Transverse colon (tissue), 4 donors: Measurements from ENCODE around the gene IFNA5. TPM values are rescaled to one million over a fixed set of nuclear protein-coding genes. Genes with fewer than 3 reads are reported as not detected.

Source experiments
- DNase-seq: peaks from one replicate; pipeline ENCODE4 v3.0.0-alpha.2; 2019
- H3K27ac ChIP-seq, 4 donors: fragments of 200-600 bp; sonication (generic); 2 replicates each; pipeline ENCODE4 v1.5.1; 2016 to 2018; ENCODE audit warnings: inconsistent platforms in 4 of 4
- H3K27me3 ChIP-seq: fragments of 200-600 bp; sonication (generic); 2 replicates; pipeline ENCODE4 v1.5.1; 2017; ENCODE audit warnings: inconsistent platforms
- H3K36me3 ChIP-seq, 4 donors: fragments of 200-600 bp; sonication (generic); 2 replicates each; pipeline ENCODE4 v1.5.1; 2017 to 2019; ENCODE audit warnings: inconsistent platforms in 4 of 4
- H3K4me1 ChIP-seq, 4 donors: fragments of 200-600 bp; sonication (generic); 2 replicates each; pipeline ENCODE4 v1.5.1; 2017 to 2020; ENCODE audit warnings: inconsistent platforms in 4 of 4
- H3K4me3 ChIP-seq, 4 donors: fragments of 200-600 bp; sonication (generic); 1 replicate in 1 of 4; 2 replicates in 3 of 4; pipeline versions ENCODE4 v1.5.1 to v1.6.1; 2017 to 2019; ENCODE audit warnings: inconsistent platforms in 4 of 4
- H3K9me3 ChIP-seq, 2 donors: fragments of 200-600 bp; sonication (generic); 2 replicates each; pipeline ENCODE4 v1.5.1; 2017 to 2019; ENCODE audit warnings: inconsistent platforms in 2 of 2
- EP300 ChIP-seq: sonication (generic); formaldehyde crosslinking; IDR thresholded peaks from one replicate; pipeline ENCODE4 v1.6.1; 2017; ENCODE audit warnings: antibody characterized with exemption, low read depth
- POLR2A ChIP-seq: fragments of 450-650 bp; IDR thresholded peaks from one replicate; pipeline ENCODE4 v1.6.1; 2016; ENCODE audit warnings: antibody characterized with exemption, mild to moderate bottlenecking, moderate library complexity
- POLR2AphosphoS5 ChIP-seq, 3 donors: sonication (generic); formaldehyde crosslinking; IDR thresholded peaks; one replicate each; pipeline ENCODE4 v1.6.1; 2016; ENCODE audit warnings: antibody characterized with exemption in 3 of 3
- WGBS, 2 donors: methylation state at CpG; one replicate each; pipeline ENCODE4 v1.1.5; 2018; ENCODE audit warnings: low coverage in 1 of 2; 5-methylcytosine and 5-hydroxymethylcytosine counted together
- in situ Hi-C, 4 donors: fragments of 200-750 bp; cut with MboI; loops; one replicate each; pipeline versions ENCODE4 v1.15.0 to v1.15.1; 2017; ENCODE audit warnings: low sequenced_read_pairs in 3 of 4, low pct_ligation_motif_present in 1 of 4, low pct_unique_long_range_greater_than_20kb in 1 of 4
- intact Hi-C: fragments of 100-400 bp; cut with DNase I; formaldehyde crosslinking; loops from one replicate; pipeline ENCODE4 v1.15.1; 2023; ENCODE audit warnings: low total_unique reads
- total RNA-seq, 4 donors: library from RNA; depleted of rRNA; stranded (reverse); fragments of >200 nt; gene quantifications; one replicate each; pipeline ENCODE4 v1.1.0, GENCODE V29; 2016
- TF ChIP-seq, protein P1 (sequence below), 5 experiments: fragments of 200-600 bp in 3 of 5; fragments of 450-650 bp in 2 of 5; sonication (generic) in 3 of 5; IDR thresholded peaks; 1 replicate in 2 of 5; 2 replicates in 3 of 5; pipeline ENCODE4 v1.5.1; 2016 to 2017; ENCODE audit warnings: antibody characterized with exemption in 5 of 5, inconsistent platforms in 3 of 5, mild to moderate bottlenecking in 2 of 5, moderate library complexity in 1 of 5

Gene IFNA5
- total RNA-seq, 4 donors from 2014 or later = not detected

DNA sequence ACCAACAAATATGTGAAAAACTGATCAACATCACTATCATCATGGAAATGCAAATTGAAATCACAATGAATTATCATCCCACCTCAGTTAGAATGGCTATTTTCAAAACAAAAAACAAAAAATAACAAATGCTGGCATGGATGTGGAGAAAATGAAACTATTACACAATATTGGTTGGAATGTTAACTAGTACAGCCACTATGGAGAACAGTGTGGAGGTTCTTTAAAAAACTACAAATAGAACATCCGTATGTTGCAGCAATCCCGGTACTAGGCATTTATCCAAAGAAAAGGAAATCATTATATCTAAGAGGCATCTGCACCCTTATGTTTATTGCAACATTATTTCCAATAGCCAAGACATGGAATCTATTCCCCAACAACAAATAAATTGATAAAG is 9.0 kb upstream of the IFNA5 start:
- H3K27ac ChIP-seq = no peak overlapping the region
- H3K4me1 ChIP-seq = peaks cover 0 to 6% (median 0%) of the 10 kb centered on the region in 4 donors
- no peak for DNase-seq
- TF ChIP-seq EP300 = no peak
- no peak for TF ChIP-seq POLR2AphosphoS5 (IDR thresholded peaks at IDR 0.05)
- TF ChIP-seq, protein P1, sequence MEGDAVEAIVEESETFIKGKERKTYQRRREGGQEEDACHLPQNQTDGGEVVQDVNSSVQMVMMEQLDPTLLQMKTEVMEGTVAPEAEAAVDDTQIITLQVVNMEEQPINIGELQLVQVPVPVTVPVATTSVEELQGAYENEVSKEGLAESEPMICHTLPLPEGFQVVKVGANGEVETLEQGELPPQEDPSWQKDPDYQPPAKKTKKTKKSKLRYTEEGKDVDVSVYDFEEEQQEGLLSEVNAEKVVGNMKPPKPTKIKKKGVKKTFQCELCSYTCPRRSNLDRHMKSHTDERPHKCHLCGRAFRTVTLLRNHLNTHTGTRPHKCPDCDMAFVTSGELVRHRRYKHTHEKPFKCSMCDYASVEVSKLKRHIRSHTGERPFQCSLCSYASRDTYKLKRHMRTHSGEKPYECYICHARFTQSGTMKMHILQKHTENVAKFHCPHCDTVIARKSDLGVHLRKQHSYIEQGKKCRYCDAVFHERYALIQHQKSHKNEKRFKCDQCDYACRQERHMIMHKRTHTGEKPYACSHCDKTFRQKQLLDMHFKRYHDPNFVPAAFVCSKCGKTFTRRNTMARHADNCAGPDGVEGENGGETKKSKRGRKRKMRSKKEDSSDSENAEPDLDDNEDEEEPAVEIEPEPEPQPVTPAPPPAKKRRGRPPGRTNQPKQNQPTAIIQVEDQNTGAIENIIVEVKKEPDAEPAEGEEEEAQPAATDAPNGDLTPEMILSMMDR (IDR thresholded peaks at IDR 0.05) = no peak
- TF ChIP-seq POLR2A = no peak
- no peaks in the 10 kb centered on the region for H3K9me3 ChIP-seq
- in situ Hi-C loops = loop anchor here in 2 of 4 donors (25.0 kb wide), 2 partner anchors 123 to 473 kb away; partner anchors contain the start of gene IFNA1 (in 1 of the 2)
- intact Hi-C loops = no loop called here
- no peak overlapping the region for H3K4me3 ChIP-seq
- H3K27me3 ChIP-seq = peaks cover 11% of the 10 kb centered on the region
- no peaks in the 10 kb centered on the region for H3K36me3 ChIP-seq
- WGBS, 2 donors = 67 to 78% methylated on average over 2 of the region's 2 CpGs

DNA sequence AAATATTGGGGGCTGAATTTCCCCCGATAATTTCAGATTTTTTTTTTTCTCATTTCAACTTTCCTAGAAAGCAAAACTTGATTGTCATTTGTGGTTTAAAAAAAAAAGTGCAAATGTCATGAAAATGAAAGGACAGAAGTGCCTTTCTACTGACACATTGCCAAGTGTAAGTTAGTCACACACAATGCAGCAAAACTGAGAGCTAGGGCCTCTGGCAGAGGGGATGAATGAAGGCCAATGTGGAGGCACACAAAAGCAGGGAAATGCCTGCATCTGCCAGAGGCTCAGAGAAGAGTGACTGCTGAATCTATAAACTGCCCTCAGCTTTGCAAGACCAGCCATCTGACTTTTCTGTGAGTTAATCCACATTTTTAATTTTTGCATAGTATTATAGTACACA is 6.8 kb upstream of the IFNA5 start:
- H3K9me3 ChIP-seq = no peaks in the 10 kb centered on the region
- intact Hi-C loops = no loop called here
- in situ Hi-C loops = loop anchor here in 2 of 4 donors (25.0 kb wide), 2 partner anchors 125 to 475 kb away; partner anchors contain the start of gene IFNA1 (in 1 of the 2)
- H3K36me3 ChIP-seq = no peaks in the 10 kb centered on the region
- 58 to 81% methylated on average over 1 of the region's 1 CpG for WGBS, 2 donors
- H3K27me3 ChIP-seq = peaks cover 11% of the 10 kb centered on the region
- peaks cover 0 to 3% (median 0%) of the 10 kb centered on the region in 4 donors for H3K4me1 ChIP-seq
- H3K27ac ChIP-seq = no peak overlapping the region
- no peak overlapping the region for H3K4me3 ChIP-seq
- no peak for TF ChIP-seq POLR2AphosphoS5 (IDR thresholded peaks at IDR 0.05)
- no peak for TF ChIP-seq EP300
- TF ChIP-seq POLR2A = no peak
- TF ChIP-seq, protein P1 (IDR thresholded peaks at IDR 0.05) = no peak
- no peak for DNase-seq

DNA sequence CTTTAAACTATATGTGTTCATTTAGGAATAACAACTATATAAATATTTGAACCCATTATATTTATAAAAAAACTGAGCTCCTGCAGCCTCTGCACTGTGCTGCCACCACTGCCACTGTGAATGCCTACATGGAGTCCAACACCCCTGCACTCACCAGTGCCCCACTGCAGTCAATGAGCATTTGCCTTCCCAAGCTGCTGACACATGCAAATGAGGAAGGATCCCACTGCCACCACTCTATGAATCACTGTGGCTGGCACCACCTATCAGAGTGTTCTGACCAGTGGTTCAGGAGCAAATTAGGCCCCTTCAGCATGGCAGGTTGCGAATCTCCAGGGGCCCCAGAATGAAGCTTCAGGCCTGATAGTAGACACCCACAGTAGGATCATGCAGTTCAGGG is 9.1 kb downstream of the IFNA5 start:
- WGBS, 2 donors = 89% methylated on average over 1 of the region's 1 CpG; no CpG with 5 or more reads in 1 of the 2 donors
- no peaks in the 10 kb centered on the region for H3K4me1 ChIP-seq
- DNase-seq = no peak
- H3K36me3 ChIP-seq = no peaks in the 10 kb centered on the region
- in situ Hi-C loops (no loop called here), intact Hi-C loops (no loop called here)
- H3K9me3 ChIP-seq = no peaks in the 10 kb centered on the region
- H3K4me3 ChIP-seq = no peak overlapping the region
- H3K27ac ChIP-seq = no peak overlapping the region
- TF ChIP-seq EP300 (no peak), POLR2A (no peak)
- H3K27me3 ChIP-seq = peaks cover 7% of the 10 kb centered on the region

DNA sequence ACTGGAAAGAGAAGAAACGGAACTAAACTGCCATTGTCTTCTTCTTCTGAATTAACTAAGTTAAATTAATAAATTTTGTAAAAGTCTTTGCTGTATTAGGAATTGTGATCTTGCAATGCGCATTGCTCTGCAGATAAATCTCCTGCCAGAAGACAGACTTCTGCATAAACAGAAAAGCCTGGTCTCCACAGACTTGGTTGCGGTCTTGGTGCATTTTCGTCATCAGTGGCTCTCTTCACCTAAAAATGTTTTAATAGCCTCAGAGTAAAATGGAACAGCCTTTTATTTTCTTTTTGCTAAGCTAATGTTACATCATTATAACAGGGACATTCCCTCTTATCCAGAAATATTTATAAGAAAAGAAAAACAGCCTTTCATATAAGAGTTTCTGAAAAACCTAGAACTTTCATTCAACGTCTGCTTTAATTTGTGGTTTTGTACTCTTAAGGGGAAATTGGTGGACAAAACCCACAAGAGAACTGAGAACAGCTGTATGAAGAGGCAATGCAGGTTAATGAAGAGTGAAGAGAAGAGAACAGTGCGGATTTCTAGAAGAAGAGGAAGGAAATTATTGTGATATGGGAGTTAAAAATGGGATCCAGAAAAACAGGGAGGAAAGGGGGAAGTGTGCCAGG is 10.1 kb downstream of the IFNA5 start:
- Histone ChIP-seq H3K4me1 (no peaks in the 10 kb centered on the region), H3K9me3 (no peaks in the 10 kb centered on the region), H3K36me3 (no peaks in the 10 kb centered on the region), H3K4me3 (no peak overlapping the region), H3K27me3 (no peaks in the 10 kb centered on the region), H3K27ac (no peak overlapping the region)
- intact Hi-C loops (no loop called here), in situ Hi-C loops (no loop called here)
- TF ChIP-seq EP300 (no peak), POLR2A (no peak), POLR2AphosphoS5 (IDR thresholded peaks at IDR 0.05) (no peak)
- TF ChIP-seq, protein P1 (IDR thresholded peaks at IDR 0.05) = no peak
- WGBS, 2 donors = 57 to 63% methylated on average over 6 of the region's 6 CpGs
- DNase-seq = no peak
